Gastrocnemius medialis (tissue), 4 donors: Measurements from ENCODE around the gene THSD8.

Experiments used
- POLR2A ChIP-seq, 2 donors: fragments of 450-650 bp; IDR thresholded peaks; one replicate each; pipeline ENCODE4 v1.6.1; 2017; ENCODE audit warnings: antibody characterized with exemption in 2 of 2, mild to moderate bottlenecking in 2 of 2, moderate library complexity in 2 of 2
- TF ChIP-seq, protein P1 (sequence below), 5 experiments: fragments of 450-650 bp in 3 of 5; fragments of 200-600 bp in 2 of 5; sonication (generic) in 2 of 5; IDR thresholded peaks in 4 of 5; conservative IDR thresholded peaks in 1 of 5; 1 replicate in 4 of 5; 2 replicates in 1 of 5; pipeline ENCODE4 v1.5.1; 2016 to 2019; ENCODE audit warnings: antibody characterized with exemption in 5 of 5, mild to moderate bottlenecking in 3 of 5, moderate library complexity in 3 of 5

DNA sequence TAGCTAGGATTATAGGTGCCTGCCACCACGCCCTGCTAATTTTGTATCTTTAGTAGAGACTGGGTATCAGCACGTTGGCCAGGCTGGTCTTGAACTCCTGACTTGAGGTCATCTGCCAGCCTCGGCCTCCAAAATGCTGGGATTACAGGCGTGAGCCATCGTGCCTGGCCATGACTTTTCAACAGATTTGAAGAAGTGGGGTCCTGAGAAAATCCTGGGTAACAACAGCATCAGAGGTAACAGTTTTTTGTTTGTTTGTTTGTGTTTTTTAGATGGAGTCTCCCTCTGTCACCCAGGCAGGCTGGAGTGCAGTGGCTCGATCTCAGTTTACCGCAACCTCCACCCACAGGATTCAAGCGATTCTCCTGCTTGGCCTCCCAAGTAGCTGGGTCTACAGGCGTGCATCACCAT, 6.9 kb upstream of the THSD8 start:
- TF ChIP-seq, protein P1, sequence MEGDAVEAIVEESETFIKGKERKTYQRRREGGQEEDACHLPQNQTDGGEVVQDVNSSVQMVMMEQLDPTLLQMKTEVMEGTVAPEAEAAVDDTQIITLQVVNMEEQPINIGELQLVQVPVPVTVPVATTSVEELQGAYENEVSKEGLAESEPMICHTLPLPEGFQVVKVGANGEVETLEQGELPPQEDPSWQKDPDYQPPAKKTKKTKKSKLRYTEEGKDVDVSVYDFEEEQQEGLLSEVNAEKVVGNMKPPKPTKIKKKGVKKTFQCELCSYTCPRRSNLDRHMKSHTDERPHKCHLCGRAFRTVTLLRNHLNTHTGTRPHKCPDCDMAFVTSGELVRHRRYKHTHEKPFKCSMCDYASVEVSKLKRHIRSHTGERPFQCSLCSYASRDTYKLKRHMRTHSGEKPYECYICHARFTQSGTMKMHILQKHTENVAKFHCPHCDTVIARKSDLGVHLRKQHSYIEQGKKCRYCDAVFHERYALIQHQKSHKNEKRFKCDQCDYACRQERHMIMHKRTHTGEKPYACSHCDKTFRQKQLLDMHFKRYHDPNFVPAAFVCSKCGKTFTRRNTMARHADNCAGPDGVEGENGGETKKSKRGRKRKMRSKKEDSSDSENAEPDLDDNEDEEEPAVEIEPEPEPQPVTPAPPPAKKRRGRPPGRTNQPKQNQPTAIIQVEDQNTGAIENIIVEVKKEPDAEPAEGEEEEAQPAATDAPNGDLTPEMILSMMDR (IDR thresholded peaks at IDR 0.05 in 4 of 5, conservative IDR thresholded peaks at IDR 0.05 in 1 of 5), result no peak
- TF ChIP-seq POLR2A (IDR thresholded peaks at IDR 0.05), result no peak
